SK-N-MC (cell line): ENCODE results near the gene UTS2B.

Source experiments
- EZH2 ChIP-seq: fragments of 200-600 bp; sonication (generic); IDR thresholded peaks from one replicate; pipeline ENCODE4 v1.6.1; 2017; ENCODE audit warnings: antibody characterized with exemption
- POLR2AphosphoS5 ChIP-seq: IDR thresholded peaks from 2 replicates; pipeline ENCODE4 v1.6.1; 2012; ENCODE audit warnings: mild to moderate bottlenecking, low read depth, low read length, borderline replicate concordance

DNA sequence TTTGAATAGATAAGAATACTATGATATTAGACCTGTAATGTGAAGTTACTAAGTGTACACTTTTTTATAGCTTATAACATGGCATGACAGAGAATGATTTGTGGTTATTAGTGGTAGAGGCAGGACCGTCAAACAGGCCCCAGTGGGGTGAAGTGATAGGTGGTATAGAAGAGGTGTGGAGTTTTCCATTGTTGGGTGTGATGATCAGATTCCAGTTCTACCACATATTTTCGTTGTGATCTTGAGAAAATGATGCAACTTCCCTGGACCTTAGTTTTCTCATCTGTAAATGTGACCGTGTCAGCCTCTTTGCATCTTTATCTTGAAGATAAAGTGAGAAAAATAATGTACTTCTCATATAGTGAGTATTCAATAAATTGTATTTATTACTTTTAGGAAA is 30.3 kb upstream of the UTS2B start:
- TF ChIP-seq POLR2AphosphoS5: no peak
- no peak for TF ChIP-seq EZH2
